Measurements from ENCODE around the gene KCNK5.

Gene KCNK5

GRCh38 chr6:39228111-39228971 lies 934 bp downstream of the KCNK5 start:
- no peak overlapping the region; the same call in 1 of the 2 replicates for H3K27ac ChIP-seq
- TF ChIP-seq CTCF (IDR thresholded peaks at IDR 0.05) = no peak
- no peak for TF ChIP-seq ZFX (IDR thresholded peaks at IDR 0.05; ENCODE audit: borderline replicate concordance)

GRCh38 chr6:39227476-39227875 lies 1.8 kb downstream of the KCNK5 start:
- H3K27ac ChIP-seq = no peak overlapping the region
- TF ChIP-seq ZFX (IDR thresholded peaks at IDR 0.05; ENCODE audit: borderline replicate concordance) (no peak), CTCF (IDR thresholded peaks at IDR 0.05) (no peak)

GRCh38 chr6:39226639-39227329 lies 2.5 kb downstream of the KCNK5 start:
- no peak for TF ChIP-seq CTCF (IDR thresholded peaks at IDR 0.05)
- TF ChIP-seq ZFX (IDR thresholded peaks at IDR 0.05; ENCODE audit: borderline replicate concordance) = no peak
- no peak overlapping the region for H3K27ac ChIP-seq

GRCh38 chr6:39225946-39226437 lies 3.3 kb downstream of the KCNK5 start:
- no peak for TF ChIP-seq CTCF (IDR thresholded peaks at IDR 0.05)
- no peak for TF ChIP-seq ZFX (IDR thresholded peaks at IDR 0.05; ENCODE audit: borderline replicate concordance)

GRCh38 chr6:39225543-39225942 lies 3.7 kb downstream of the KCNK5 start:
- no peak overlapping the region for H3K27ac ChIP-seq

More at GRCh38 chr6:39225946-39226437, 3.3 kb downstream of the KCNK5 start:
- no peak overlapping the region for H3K27ac ChIP-seq

GRCh38 chr6:39224523-39225182 lies 4.6 kb downstream of the KCNK5 start:
- no peak overlapping the region for H3K27ac ChIP-seq

More at GRCh38 chr6:39225543-39225942, 3.7 kb downstream of the KCNK5 start:
- no peak for TF ChIP-seq ZFX (IDR thresholded peaks at IDR 0.05; ENCODE audit: borderline replicate concordance)
- TF ChIP-seq CTCF (IDR thresholded peaks at IDR 0.05) = no peak

More at GRCh38 chr6:39224523-39225182, 4.6 kb downstream of the KCNK5 start:
- TF ChIP-seq CTCF (IDR thresholded peaks at IDR 0.05) (no peak), ZFX (IDR thresholded peaks at IDR 0.05; ENCODE audit: borderline replicate concordance) (no peak)
